Measurements from ENCODE around the gene LRRN4CL. TPM values are rescaled to one million over a fixed set of nuclear protein-coding genes. Genes with fewer than 3 reads are reported as not detected.
A peak's percentile ranks its signal among the peaks of the same experiment; 100 is the strongest.

The LRRN4CL gene
- total and polyA plus RNA-seq, 9 of the 15 experiments (the other 6 are each of a cell fraction or from before 2014, with no cell fraction given): 0.03 to 0.11 (median 0.05) TPM; not detected in 4

DNA sequence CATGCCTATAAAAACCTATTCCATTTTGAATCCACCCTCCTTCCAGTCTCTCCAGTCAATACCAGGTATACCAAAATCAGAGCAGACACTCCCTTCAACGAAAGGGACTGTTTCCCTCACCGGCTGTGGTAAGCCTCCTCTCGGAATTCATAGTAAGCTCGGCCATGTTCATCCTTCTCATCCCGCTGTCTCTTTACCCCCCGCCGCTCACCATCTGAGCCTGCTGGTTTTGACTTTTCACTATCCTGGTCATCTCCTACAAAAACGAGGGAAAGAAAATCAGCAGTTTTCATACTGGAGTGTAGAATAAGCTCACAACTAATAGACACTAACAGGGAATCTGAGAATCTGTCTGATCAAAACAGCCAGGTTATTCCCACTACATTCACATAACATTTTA, 34.8 kb upstream of the LRRN4CL start:
- H3K36me3 ChIP-seq (ENCODE audit: control insufficient read depth, insufficient read depth, low read length): peaks cover 68% of the 10 kb centered on the region
- DNase-seq (ENCODE audit: extremely low read depth in 1 of 4, low spot score in 3 of 4): no peak
- H3K4me1 ChIP-seq (replicated peaks in 1 of 2; ENCODE audit: control insufficient read depth in 2 of 2, insufficient read depth in 2 of 2, low read length in 2 of 2): peaks cover 9 to 14% of the 10 kb centered on the region in 2 experiments; a peak in 4 of 5 replicates
- peaks cover 6% of the 10 kb centered on the region; the same call in 1 of the 2 replicates for H4K20me1 ChIP-seq (replicated peaks; ENCODE audit: control insufficient read depth, insufficient read depth, low read length)
- H3K27me3 ChIP-seq (ENCODE audit: control insufficient read depth in 2 of 2, insufficient read depth in 2 of 2, low read length in 2 of 2): no peaks in the 10 kb centered on the region
- FAIRE-seq: no peak
- 82% methylated on average over 8 of the region's 8 CpGs for whole genome bisulfite sequencing (ENCODE audit: insufficient coverage, low coverage, missing lambda C conversion rate)
- CTCF ChIA-PET (ENCODE audit: low intra/inter-chr PET ratio): interaction anchor here (0.6 kb wide), 1 partner anchor 15 kb away, joined by 4 read pairs; no protein-coding TSS in a partner anchor
- in situ Hi-C loops (cut with MboI): no loop called here
- BruUV-seq (replicated peaks): no TSS peak
- H2AFZ ChIP-seq (ENCODE audit: low read depth, low read length): no peak overlapping the region
- H3K4me3 ChIP-seq: no peak overlapping the region
- no peaks in the 10 kb centered on the region for H3K9me1 ChIP-seq (ENCODE audit: control insufficient read depth, insufficient read depth, low read length)
- POLR2A ChIA-PET: interaction anchor here (0.6 to 2.3 kb wide), 11 partner anchors 9 to 151 kb away, joined by 3 to 6 read pairs (median 3); partner anchors contain the start of genes GANAB, GNG3 and STX5
- H3K9ac ChIP-seq (ENCODE audit: insufficient read depth in 1 of 2, low read depth in 2 of 2, low read length in 2 of 2): peak overlapping the region; percentile 75 to 98; a peak in 2 of 4 replicates
- H3K27ac ChIP-seq (ENCODE audit: extremely low read depth, low read depth, low read length): no peak overlapping the region
- ATAC-seq: no peak
- TF ChIP-seq ZNF41 (CRISPR knock-in tag; conservative IDR thresholded peaks at IDR 0.05) (no peak), ARHGAP35 (IDR thresholded peaks at IDR 0.05; ENCODE audit: partially characterized antibody) (no peak), ZNF764 (CRISPR knock-in tag; IDR thresholded peaks at IDR 0.05; ENCODE audit: low read depth) (no peak), NR3C1 (CRISPR knock-in tag; IDR thresholded peaks at IDR 0.05) (no peak)
- TF ChIP-seq, protein P1, sequence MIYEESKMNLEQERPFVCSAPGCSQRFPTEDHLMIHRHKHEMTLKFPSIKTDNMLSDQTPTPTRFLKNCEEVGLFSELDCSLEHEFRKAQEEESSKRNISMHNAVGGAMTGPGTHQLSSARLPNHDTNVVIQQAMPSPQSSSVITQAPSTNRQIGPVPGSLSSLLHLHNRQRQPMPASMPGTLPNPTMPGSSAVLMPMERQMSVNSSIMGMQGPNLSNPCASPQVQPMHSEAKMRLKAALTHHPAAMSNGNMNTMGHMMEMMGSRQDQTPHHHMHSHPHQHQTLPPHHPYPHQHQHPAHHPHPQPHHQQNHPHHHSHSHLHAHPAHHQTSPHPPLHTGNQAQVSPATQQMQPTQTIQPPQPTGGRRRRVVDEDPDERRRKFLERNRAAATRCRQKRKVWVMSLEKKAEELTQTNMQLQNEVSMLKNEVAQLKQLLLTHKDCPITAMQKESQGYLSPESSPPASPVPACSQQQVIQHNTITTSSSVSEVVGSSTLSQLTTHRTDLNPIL (CRISPR knock-in tag; IDR thresholded peaks at IDR 0.05): no peak
- H3K4me2 ChIP-seq (ENCODE audit: insufficient read depth, low read length): peak overlapping the region; percentile 8; the same call in 1 of the 2 replicates
- peaks cover 81% of the 10 kb centered on the region for H3K79me2 ChIP-seq (ENCODE audit: control insufficient read depth, insufficient read depth, low read length)
- H3K9me3 ChIP-seq (replicated peaks; ENCODE audit: control insufficient read depth, insufficient read depth, low read depth, low read length): no peaks in the 10 kb centered on the region
- intact Hi-C loops (cut with micrococcal nuclease): loop anchor here (10.0 kb wide), 1 partner anchor 121 kb away; no protein-coding TSS in a partner anchor

Measured in K562 (cell line).